ENCODE measurements around the gene LHB. TPM values are rescaled to one million over a fixed set of nuclear protein-coding genes. Genes with fewer than 3 reads are reported as not detected.
"Not testable (repeated sequence)": the region's sequence is repeated elsewhere in the genome, so short reads cannot be mapped to it uniquely, and the experiment has no call there.

LHB gene
- polyA plus RNA-seq, 1 donor (not counting 4 experiments of a cell fraction or from before 2014, with no cell fraction given) = not detected

GRCh38 chr19:49020342-49020741 is 3.5 kb upstream of the LHB start:
- FAIRE-seq (no peak), DNase-seq (ENCODE audit: low read depth, low spot score) (no peak)
- Histone ChIP-seq H3K4me3 (ENCODE audit: control insufficient read depth in 2 of 3, extremely low read depth in 1 of 3, insufficient read depth in 2 of 3, low read depth in 1 of 3, low read length in 3 of 3) (no peak overlapping the region), H3K4me2 (ENCODE audit: control insufficient read depth, extremely low read depth, insufficient read depth, low read depth, low read length) (no peak overlapping the region), H3K27me3 (ENCODE audit: control insufficient read depth, extremely low read depth, insufficient read depth, low read length) (peaks cover 11% of the 10 kb centered on the region), H3K9me3 (ENCODE audit: control insufficient read depth, low read depth, low read length) (no peaks in the 10 kb centered on the region), H3K36me3 (ENCODE audit: control insufficient read depth in 2 of 2, extremely low read depth in 1 of 2, insufficient read depth in 2 of 2, low read length in 2 of 2) (peaks cover 0 to 2% of the 10 kb centered on the region in 2 experiments), H3K9me1 (ENCODE audit: control insufficient read depth, extremely low read depth, insufficient read depth, low read length) (no peaks in the 10 kb centered on the region), H3K79me2 (ENCODE audit: control insufficient read depth, insufficient read depth, low read length) (no peaks in the 10 kb centered on the region), H2AFZ (ENCODE audit: control insufficient read depth, low read length) (no peak overlapping the region), H3K9ac (ENCODE audit: control insufficient read depth, extremely low read depth, insufficient read depth, low read length) (no peak overlapping the region), H3K4me1 (ENCODE audit: control insufficient read depth, extremely low read depth, insufficient read depth, low read length) (peaks cover 18% of the 10 kb centered on the region), H3K27ac (ENCODE audit: control insufficient read depth, insufficient read depth, low read length) (no peak overlapping the region), H4K20me1 (ENCODE audit: control insufficient read depth, extremely low read depth, insufficient read depth, low read length) (no peaks in the 10 kb centered on the region)
- dilution Hi-C loops (cut with MboI; ENCODE audit: extremely low pct_ligation_motif_present, low sequenced_read_pairs) = no loop called here
- TF ChIP-seq EZH2 (IDR thresholded peaks at IDR 0.05; ENCODE audit: low read length) = no peak
- TF ChIP-seq CTCF (optimal IDR thresholded peaks at IDR 0.05 in 1 of 3, IDR thresholded peaks at IDR 0.05 in 1 of 3, conservative IDR thresholded peaks at IDR 0.05 in 1 of 3; ENCODE audit: extremely low read depth in 1 of 3, insufficient read depth in 2 of 3, low read length in 3 of 3) = no peak

GRCh38 chr19:49019242-49019932 is 2.5 kb upstream of the LHB start:
- Histone ChIP-seq H3K27ac (ENCODE audit: control insufficient read depth, insufficient read depth, low read length) (no peak overlapping the region), H3K4me3 (ENCODE audit: control insufficient read depth in 2 of 3, extremely low read depth in 1 of 3, insufficient read depth in 2 of 3, low read depth in 1 of 3, low read length in 3 of 3) (peak overlapping the region; percentile 34 to 40 (median 34)), H3K27me3 (ENCODE audit: control insufficient read depth, extremely low read depth, insufficient read depth, low read length) (peaks cover 11% of the 10 kb centered on the region), H4K20me1 (ENCODE audit: control insufficient read depth, extremely low read depth, insufficient read depth, low read length) (no peaks in the 10 kb centered on the region), H3K9me3 (ENCODE audit: control insufficient read depth, low read depth, low read length) (no peaks in the 10 kb centered on the region), H3K4me2 (ENCODE audit: control insufficient read depth, extremely low read depth, insufficient read depth, low read depth, low read length) (peak overlapping the region; percentile 81), H3K9me1 (ENCODE audit: control insufficient read depth, extremely low read depth, insufficient read depth, low read length) (no peaks in the 10 kb centered on the region), H3K36me3 (ENCODE audit: control insufficient read depth in 2 of 2, extremely low read depth in 1 of 2, insufficient read depth in 2 of 2, low read length in 2 of 2) (peaks cover 0 to 7% of the 10 kb centered on the region in 2 experiments), H3K4me1 (ENCODE audit: control insufficient read depth, extremely low read depth, insufficient read depth, low read length) (peaks cover 18% of the 10 kb centered on the region), H3K79me2 (ENCODE audit: control insufficient read depth, insufficient read depth, low read length) (no peaks in the 10 kb centered on the region), H3K9ac (ENCODE audit: control insufficient read depth, extremely low read depth, insufficient read depth, low read length) (peak overlapping the region; percentile 15), H2AFZ (ENCODE audit: control insufficient read depth, low read length) (no peak overlapping the region)
- TF ChIP-seq EZH2 (IDR thresholded peaks at IDR 0.05; ENCODE audit: low read length) (no peak), CTCF (optimal IDR thresholded peaks at IDR 0.05 in 1 of 3, IDR thresholded peaks at IDR 0.05 in 1 of 3, conservative IDR thresholded peaks at IDR 0.05 in 1 of 3; ENCODE audit: extremely low read depth in 1 of 3, insufficient read depth in 2 of 3, low read length in 3 of 3) (peak; percentile 6 to 18 (median 7))
- no peak for FAIRE-seq
- no peak for DNase-seq (ENCODE audit: low read depth, low spot score)
- dilution Hi-C loops (cut with MboI; ENCODE audit: extremely low pct_ligation_motif_present, low sequenced_read_pairs) = no loop called here

- H3K79me2 ChIP-seq (ENCODE audit: control insufficient read depth, insufficient read depth, low read length); H2AFZ ChIP-seq (ENCODE audit: control insufficient read depth, low read length); H3K9me3 ChIP-seq (ENCODE audit: control insufficient read depth, low read depth, low read length); DNase-seq (ENCODE audit: low read depth, low spot score); H4K20me1 ChIP-seq (ENCODE audit: control insufficient read depth, extremely low read depth, insufficient read depth, low read length); H3K36me3 ChIP-seq (ENCODE audit: control insufficient read depth in 2 of 2, extremely low read depth in 1 of 2, insufficient read depth in 2 of 2, low read length in 2 of 2); H3K27ac ChIP-seq (ENCODE audit: control insufficient read depth, insufficient read depth, low read length); H3K9me1 ChIP-seq (ENCODE audit: control insufficient read depth, extremely low read depth, insufficient read depth, low read length); dilution Hi-C loops (cut with MboI; ENCODE audit: extremely low pct_ligation_motif_present, low sequenced_read_pairs): not testable (repeated sequence)
- Histone ChIP-seq H3K27me3 (ENCODE audit: control insufficient read depth, extremely low read depth, insufficient read depth, low read length) (peaks cover 11% of the 10 kb centered on the region), H3K4me1 (ENCODE audit: control insufficient read depth, extremely low read depth, insufficient read depth, low read length) (peaks cover 18% of the 10 kb centered on the region), H3K4me3 (ENCODE audit: control insufficient read depth in 2 of 3, extremely low read depth in 1 of 3, insufficient read depth in 2 of 3, low read depth in 1 of 3, low read length in 3 of 3) (peak overlapping the region; percentile 34 to 56 (median 40)), H3K9ac (ENCODE audit: control insufficient read depth, extremely low read depth, insufficient read depth, low read length) (peak overlapping the region; percentile 22), H3K4me2 (ENCODE audit: control insufficient read depth, extremely low read depth, insufficient read depth, low read depth, low read length) (peak overlapping the region; percentile 81)
- peak; percentile 61 for FAIRE-seq
Observed at GRCh38 chr19:49018388-49019241, 1.7 kb upstream of the LHB start.

Data from keratinocyte (primary cell).